Vagina (tissue), 2 donors: Measurements from ENCODE around the gene CHD6. TPM values are rescaled to one million over a fixed set of nuclear protein-coding genes. Genes with fewer than 3 reads are reported as not detected.

Source experiments
- DNase-seq, 2 donors: peaks; one replicate each; pipeline ENCODE4 v3.0.0-alpha.2; 2017; ENCODE audit errors: extremely low spot score in 2 of 2
- H3K27ac ChIP-seq: fragments of 200-600 bp; sonication (generic); one replicate; pipeline ENCODE4 v1.5.1; 2019
- H3K27me3 ChIP-seq: fragments of 200-600 bp; sonication (generic); one replicate; pipeline ENCODE4 v1.5.1; 2019
- H3K36me3 ChIP-seq, 2 donors: fragments of 200-600 bp; sonication (generic); one replicate each; pipeline ENCODE4 v1.5.1; 2017 to 2019
- H3K4me1 ChIP-seq: fragments of 200-600 bp; sonication (generic); one replicate; pipeline ENCODE4 v1.5.1; 2019
- H3K4me3 ChIP-seq, 2 donors: fragments of 200-600 bp; sonication (generic); 1 replicate in 1 of 2; 2 replicates in 1 of 2; pipeline ENCODE4 v1.5.1; 2016 to 2019
- H3K9me3 ChIP-seq: fragments of 200-600 bp; sonication (generic); one replicate; pipeline ENCODE4 v1.5.1; 2019
- CTCF ChIP-seq, 3 experiments: fragments of 450-650 bp in 2 of 3; fragments of 200-600 bp in 1 of 3; sonication (generic) in 1 of 3; IDR thresholded peaks; one replicate each; pipeline ENCODE4 v1.5.1; 2017 to 2019; ENCODE audit warnings: antibody characterized with exemption in 3 of 3, mild to moderate bottlenecking in 2 of 3, moderate library complexity in 2 of 3
- POLR2A ChIP-seq, 2 donors: fragments of 450-650 bp; IDR thresholded peaks; one replicate each; pipeline ENCODE4 v1.6.1; 2017; ENCODE audit warnings: antibody characterized with exemption in 2 of 2, mild to moderate bottlenecking in 2 of 2, moderate library complexity in 2 of 2
- POLR2AphosphoS5 ChIP-seq, 2 donors: sonication (generic); formaldehyde crosslinking; IDR thresholded peaks; one replicate each; pipeline ENCODE4 v1.9.0; 2017; ENCODE audit warnings: antibody characterized with exemption in 2 of 2, mild to moderate bottlenecking in 2 of 2, low read depth in 1 of 2; ENCODE audit not compliant: insufficient read depth in 1 of 2
- intact Hi-C: fragments of 100-400 bp; cut with DNase I; formaldehyde crosslinking; loops from one replicate; pipeline ENCODE4 v1.15.1; 2023
- total RNA-seq: library from RNA; depleted of rRNA; stranded (reverse); fragments of >200 nt; gene quantifications from one replicate; pipeline ENCODE4 v1.2.3, GENCODE V29; 2016

CHD6 gene
- total RNA-seq, 1 donor from 2014 or later = 37.6 TPM

GRCh38 chr20:41592516-41593216, 25.5 kb downstream of the CHD6 start:
- no peak for TF ChIP-seq CTCF (IDR thresholded peaks at IDR 0.05)
- TF ChIP-seq POLR2AphosphoS5 (IDR thresholded peaks at IDR 0.05; ENCODE audit: insufficient read depth in 1 of 2, low read depth in 1 of 2) = no peak
- TF ChIP-seq POLR2A (IDR thresholded peaks at IDR 0.05) = no peak
- DNase-seq = no peak
- intact Hi-C loops = no loop called here
- peaks cover 7% of the 10 kb centered on the region for H3K4me1 ChIP-seq
- no peaks in the 10 kb centered on the region for H3K9me3 ChIP-seq
- no peaks in the 10 kb centered on the region for H3K36me3 ChIP-seq
- no peak overlapping the region for H3K4me3 ChIP-seq
- no peaks in the 10 kb centered on the region for H3K27me3 ChIP-seq
- no peak overlapping the region for H3K27ac ChIP-seq

GRCh38 chr20:41587956-41588355, 30.2 kb downstream of the CHD6 start:
- H3K27ac ChIP-seq = no peak overlapping the region
- no peaks in the 10 kb centered on the region for H3K36me3 ChIP-seq
- no peaks in the 10 kb centered on the region for H3K4me1 ChIP-seq
- no peaks in the 10 kb centered on the region for H3K27me3 ChIP-seq
- H3K4me3 ChIP-seq = no peak overlapping the region
- DNase-seq = no peak
- H3K9me3 ChIP-seq = no peaks in the 10 kb centered on the region
- TF ChIP-seq CTCF (IDR thresholded peaks at IDR 0.05) = no peak
- TF ChIP-seq POLR2A (IDR thresholded peaks at IDR 0.05) = no peak
- TF ChIP-seq POLR2AphosphoS5 (IDR thresholded peaks at IDR 0.05; ENCODE audit: insufficient read depth in 1 of 2, low read depth in 1 of 2) = no peak
- intact Hi-C loops = no loop called here

DNA sequence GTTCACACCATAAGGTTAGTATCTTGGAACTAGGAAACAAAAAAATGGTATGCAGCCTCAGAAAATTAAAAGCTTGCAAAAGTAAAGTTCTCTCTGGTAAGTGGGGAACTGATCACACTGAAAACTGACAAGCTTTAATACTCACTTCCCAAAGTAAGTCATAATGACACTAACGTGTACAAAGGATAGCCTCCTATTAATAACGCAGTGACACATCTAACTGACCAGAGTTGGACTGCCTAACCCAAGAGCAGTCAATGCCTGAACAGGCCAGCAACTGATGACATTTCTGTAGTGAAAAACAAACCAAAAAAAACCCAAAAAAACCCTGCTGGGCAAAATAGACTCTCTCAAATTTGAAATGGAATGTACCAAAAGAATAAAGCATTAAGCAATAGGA, 30.7 kb downstream of the CHD6 start:
- Histone ChIP-seq H3K4me3 (no peak overlapping the region), H3K27me3 (no peaks in the 10 kb centered on the region), H3K4me1 (no peaks in the 10 kb centered on the region), H3K36me3 (no peaks in the 10 kb centered on the region), H3K27ac (no peak overlapping the region), H3K9me3 (no peaks in the 10 kb centered on the region)
- intact Hi-C loops = no loop called here
- no peak for DNase-seq
- no peak for TF ChIP-seq POLR2AphosphoS5 (IDR thresholded peaks at IDR 0.05; ENCODE audit: insufficient read depth in 1 of 2, low read depth in 1 of 2)
- TF ChIP-seq CTCF (IDR thresholded peaks at IDR 0.05) = no peak
- no peak for TF ChIP-seq POLR2A (IDR thresholded peaks at IDR 0.05)

- H3K27ac ChIP-seq = no peak overlapping the region
- no peaks in the 10 kb centered on the region for H3K4me1 ChIP-seq
- H3K36me3 ChIP-seq = no peaks in the 10 kb centered on the region
- H3K9me3 ChIP-seq = no peaks in the 10 kb centered on the region
- H3K27me3 ChIP-seq = no peaks in the 10 kb centered on the region
- no peak overlapping the region for H3K4me3 ChIP-seq
- intact Hi-C loops = no loop called here
- TF ChIP-seq POLR2A (IDR thresholded peaks at IDR 0.05) (no peak), POLR2AphosphoS5 (IDR thresholded peaks at IDR 0.05; ENCODE audit: insufficient read depth in 1 of 2, low read depth in 1 of 2) (no peak), CTCF (IDR thresholded peaks at IDR 0.05) (no peak)
- DNase-seq = no peak
Observed at GRCh38 chr20:41586772-41587171, 31.4 kb downstream of the CHD6 start.

- no peaks in the 10 kb centered on the region for H3K9me3 ChIP-seq
- no peak overlapping the region for H3K27ac ChIP-seq
- H3K4me3 ChIP-seq = no peak overlapping the region
- no peaks in the 10 kb centered on the region for H3K36me3 ChIP-seq
- TF ChIP-seq POLR2A (IDR thresholded peaks at IDR 0.05) = no peak
- no peak for TF ChIP-seq POLR2AphosphoS5 (IDR thresholded peaks at IDR 0.05; ENCODE audit: insufficient read depth in 1 of 2, low read depth in 1 of 2)
- no peak for TF ChIP-seq CTCF (IDR thresholded peaks at IDR 0.05)
- intact Hi-C loops = no loop called here
- peaks cover 28% of the 10 kb centered on the region for H3K4me1 ChIP-seq
- H3K27me3 ChIP-seq = no peaks in the 10 kb centered on the region
- no peak for DNase-seq
Observed at GRCh38 chr20:41580350-41580749, 37.8 kb downstream of the CHD6 start.
